Measurements from ENCODE around the gene RBM47. TPM values are rescaled to one million over a fixed set of nuclear protein-coding genes. Genes with fewer than 3 reads are reported as not detected.

Gene RBM47
- total and polyA plus RNA-seq, 12 donors: 0.41 to 14.0 (median 2.1) TPM

DNA sequence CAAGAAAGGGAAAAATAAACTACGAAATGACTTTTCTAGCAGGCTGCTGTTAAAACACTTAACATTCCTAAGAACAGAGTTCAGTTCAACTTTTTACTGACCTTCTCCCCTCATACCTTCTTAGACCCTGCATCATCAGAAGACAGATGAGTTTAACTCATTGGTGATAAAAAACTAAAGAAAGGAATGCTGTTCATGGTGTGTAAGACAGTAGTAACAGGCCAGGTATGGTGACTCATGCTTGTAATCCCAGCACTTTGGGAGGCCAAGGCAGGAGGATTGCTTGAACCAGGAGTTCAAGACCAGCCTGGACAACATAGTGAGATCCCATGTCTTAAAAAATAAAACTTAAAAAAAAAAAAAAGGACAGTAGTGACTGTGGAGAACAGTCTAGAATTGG is 16.2 kb downstream of the RBM47 start:
- H3K36me3 ChIP-seq: no peaks in the 10 kb centered on the region
- 58% methylated on average over 1 of the region's 1 CpG for WGBS, 2 donors
- H3K27me3 ChIP-seq: peaks cover 0 to 9% (median 3%) of the 10 kb centered on the region in 7 donors
- ATAC-seq (no peak), DNase-seq (no peak)
- H3K9me3 ChIP-seq: no peaks in the 10 kb centered on the region
- peaks cover 0 to 54% (median 0%) of the 10 kb centered on the region in 9 donors for H3K4me1 ChIP-seq
- TF ChIP-seq, protein P1, sequence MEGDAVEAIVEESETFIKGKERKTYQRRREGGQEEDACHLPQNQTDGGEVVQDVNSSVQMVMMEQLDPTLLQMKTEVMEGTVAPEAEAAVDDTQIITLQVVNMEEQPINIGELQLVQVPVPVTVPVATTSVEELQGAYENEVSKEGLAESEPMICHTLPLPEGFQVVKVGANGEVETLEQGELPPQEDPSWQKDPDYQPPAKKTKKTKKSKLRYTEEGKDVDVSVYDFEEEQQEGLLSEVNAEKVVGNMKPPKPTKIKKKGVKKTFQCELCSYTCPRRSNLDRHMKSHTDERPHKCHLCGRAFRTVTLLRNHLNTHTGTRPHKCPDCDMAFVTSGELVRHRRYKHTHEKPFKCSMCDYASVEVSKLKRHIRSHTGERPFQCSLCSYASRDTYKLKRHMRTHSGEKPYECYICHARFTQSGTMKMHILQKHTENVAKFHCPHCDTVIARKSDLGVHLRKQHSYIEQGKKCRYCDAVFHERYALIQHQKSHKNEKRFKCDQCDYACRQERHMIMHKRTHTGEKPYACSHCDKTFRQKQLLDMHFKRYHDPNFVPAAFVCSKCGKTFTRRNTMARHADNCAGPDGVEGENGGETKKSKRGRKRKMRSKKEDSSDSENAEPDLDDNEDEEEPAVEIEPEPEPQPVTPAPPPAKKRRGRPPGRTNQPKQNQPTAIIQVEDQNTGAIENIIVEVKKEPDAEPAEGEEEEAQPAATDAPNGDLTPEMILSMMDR (IDR thresholded peaks at IDR 0.05): no peak
- H3K4me3 ChIP-seq: no peak overlapping the region
- intact Hi-C loops (cut with DNase I): no loop called here
- no peak overlapping the region for H3K27ac ChIP-seq

DNA sequence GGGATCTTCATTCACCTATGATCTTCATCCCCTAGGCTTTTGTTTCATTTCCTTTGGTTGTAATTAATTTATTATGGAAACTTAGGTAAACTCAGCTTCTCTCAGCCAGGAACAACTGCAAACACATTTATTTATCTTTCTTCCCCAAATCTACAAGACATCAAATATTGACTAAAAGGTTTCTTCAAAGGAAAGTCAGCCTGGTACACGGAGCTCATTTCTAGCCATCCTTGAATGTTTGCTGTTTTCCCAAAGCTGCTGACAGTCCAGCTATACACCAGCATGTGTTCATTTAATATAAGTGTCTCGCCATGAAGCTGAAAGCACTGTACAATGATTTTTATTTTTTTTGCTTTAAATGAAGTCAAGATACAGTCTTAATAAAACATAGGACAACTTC is 16.8 kb downstream of the RBM47 start:
- ATAC-seq (no peak), DNase-seq (no peak)
- no peak overlapping the region for H3K27ac ChIP-seq
- no peak overlapping the region for H3K4me3 ChIP-seq
- no peaks in the 10 kb centered on the region for H3K36me3 ChIP-seq
- intact Hi-C loops (cut with DNase I): no loop called here
- TF ChIP-seq, protein P1 (IDR thresholded peaks at IDR 0.05): no peak
- H3K4me1 ChIP-seq: peaks cover 0 to 53% (median 0%) of the 10 kb centered on the region in 9 donors
- H3K9me3 ChIP-seq: no peaks in the 10 kb centered on the region
- peaks cover 0 to 9% (median 3%) of the 10 kb centered on the region in 7 donors for H3K27me3 ChIP-seq
- WGBS, 2 donors: 86 to 87% methylated on average over 2 of the region's 2 CpGs

DNA sequence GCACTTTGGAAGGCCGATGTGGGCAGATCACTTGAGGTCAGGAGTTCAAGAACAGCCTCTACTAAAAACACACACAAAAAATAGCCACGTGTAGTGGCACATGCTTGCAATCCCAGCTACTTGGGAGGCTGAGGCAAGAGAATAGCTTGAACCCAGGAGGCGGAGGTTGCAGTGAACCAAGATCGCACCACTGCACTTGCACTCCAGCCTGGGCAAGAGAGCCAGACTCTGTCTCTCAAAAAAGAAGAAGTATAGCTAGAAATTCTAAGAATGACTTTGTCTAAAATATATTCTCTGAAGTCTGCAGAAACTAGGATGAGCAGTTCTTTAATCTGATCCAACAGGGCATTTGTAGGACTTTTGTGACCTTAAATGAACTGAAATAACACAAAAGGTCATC is 17.4 kb downstream of the RBM47 start:
- intact Hi-C loops (cut with DNase I): no loop called here
- H3K4me3 ChIP-seq: no peak overlapping the region
- no peaks in the 10 kb centered on the region for H3K36me3 ChIP-seq
- TF ChIP-seq, protein P1 (IDR thresholded peaks at IDR 0.05): no peak
- no peak overlapping the region for H3K27ac ChIP-seq
- DNase-seq: no peak
- 89 to 95% methylated on average over 4 of the region's 4 CpGs for WGBS, 2 donors
- ATAC-seq: no peak
- peaks cover 0 to 9% (median 3%) of the 10 kb centered on the region in 7 donors for H3K27me3 ChIP-seq
- peaks cover 0 to 56% (median 0%) of the 10 kb centered on the region in 9 donors for H3K4me1 ChIP-seq
- H3K9me3 ChIP-seq: no peaks in the 10 kb centered on the region

DNA sequence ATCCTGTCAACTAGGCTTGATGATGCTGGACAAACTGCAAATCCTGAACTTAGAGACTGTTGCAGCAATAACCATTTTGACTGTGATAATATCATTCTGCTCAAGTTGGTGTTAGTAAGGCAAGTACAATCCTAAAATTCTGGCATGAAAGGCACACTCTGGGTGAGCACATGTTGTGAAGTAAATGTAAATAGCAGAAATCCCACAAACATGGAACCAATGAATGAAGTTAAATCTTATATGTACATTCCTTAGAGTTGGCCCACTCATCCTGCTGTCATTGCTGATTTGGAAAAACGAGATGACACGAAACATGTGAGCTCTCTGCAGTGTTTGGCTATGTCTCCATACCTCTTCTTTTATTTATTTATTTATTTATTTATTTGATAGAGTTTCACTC is 21.0 kb downstream of the RBM47 start:
- intact Hi-C loops (cut with DNase I): no loop called here
- Histone ChIP-seq H3K36me3 (no peaks in the 10 kb centered on the region), H3K4me1 (peaks cover 0 to 53% (median 0%) of the 10 kb centered on the region in 9 donors), H3K27ac (no peak overlapping the region), H3K9me3 (no peaks in the 10 kb centered on the region), H3K27me3 (peaks cover 0 to 9% (median 0%) of the 10 kb centered on the region in 7 donors), H3K4me3 (no peak overlapping the region)
- no peak for ATAC-seq
- WGBS, 2 donors: 65 to 66% methylated on average over 2 of the region's 2 CpGs
- no peak for DNase-seq
- TF ChIP-seq, protein P1 (IDR thresholded peaks at IDR 0.05): no peak
